Body of pancreas (tissue), 4 donors: ENCODE data around the gene MNS1.

Experiments
- POLR2A ChIP-seq, 3 donors: fragments of 450-650 bp; IDR thresholded peaks; one replicate each; pipeline ENCODE4 v1.6.1; 2016; ENCODE audit warnings: antibody characterized with exemption in 3 of 3, mild to moderate bottlenecking in 2 of 3
- TF ChIP-seq, protein P1 (sequence below), 7 experiments: fragments of 450-650 bp in 4 of 7; fragments of 200-600 bp in 3 of 7; sonication (generic) in 3 of 7; IDR thresholded peaks; one replicate each; pipeline ENCODE4 v1.5.1; 2016 to 2019; ENCODE audit warnings: antibody characterized with exemption in 7 of 7

DNA sequence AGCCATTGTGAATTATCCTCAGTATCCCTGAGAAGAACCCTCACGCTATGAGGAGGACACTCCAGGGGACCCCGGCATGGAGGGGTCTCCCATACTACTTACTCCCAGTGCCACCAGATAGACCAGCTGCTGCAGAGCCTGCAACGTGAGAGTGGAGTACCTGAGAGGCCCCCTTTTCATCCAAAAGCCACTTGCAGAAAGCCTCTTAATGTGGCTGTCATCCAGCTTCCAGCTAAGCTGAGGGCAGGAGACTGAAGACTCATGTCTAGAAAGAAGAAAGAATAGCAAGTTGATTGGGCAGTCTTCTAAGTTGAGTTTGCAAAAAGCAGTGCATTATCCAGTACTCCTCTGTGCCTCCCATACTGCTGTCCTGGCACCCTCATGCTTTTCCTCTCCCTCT, 27.3 kb upstream of the MNS1 start:
- TF ChIP-seq, protein P1, sequence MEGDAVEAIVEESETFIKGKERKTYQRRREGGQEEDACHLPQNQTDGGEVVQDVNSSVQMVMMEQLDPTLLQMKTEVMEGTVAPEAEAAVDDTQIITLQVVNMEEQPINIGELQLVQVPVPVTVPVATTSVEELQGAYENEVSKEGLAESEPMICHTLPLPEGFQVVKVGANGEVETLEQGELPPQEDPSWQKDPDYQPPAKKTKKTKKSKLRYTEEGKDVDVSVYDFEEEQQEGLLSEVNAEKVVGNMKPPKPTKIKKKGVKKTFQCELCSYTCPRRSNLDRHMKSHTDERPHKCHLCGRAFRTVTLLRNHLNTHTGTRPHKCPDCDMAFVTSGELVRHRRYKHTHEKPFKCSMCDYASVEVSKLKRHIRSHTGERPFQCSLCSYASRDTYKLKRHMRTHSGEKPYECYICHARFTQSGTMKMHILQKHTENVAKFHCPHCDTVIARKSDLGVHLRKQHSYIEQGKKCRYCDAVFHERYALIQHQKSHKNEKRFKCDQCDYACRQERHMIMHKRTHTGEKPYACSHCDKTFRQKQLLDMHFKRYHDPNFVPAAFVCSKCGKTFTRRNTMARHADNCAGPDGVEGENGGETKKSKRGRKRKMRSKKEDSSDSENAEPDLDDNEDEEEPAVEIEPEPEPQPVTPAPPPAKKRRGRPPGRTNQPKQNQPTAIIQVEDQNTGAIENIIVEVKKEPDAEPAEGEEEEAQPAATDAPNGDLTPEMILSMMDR (IDR thresholded peaks at IDR 0.05) = no peak
- TF ChIP-seq POLR2A (IDR thresholded peaks at IDR 0.05) = no peak
